ENCODE data around the gene KPRP.
A peak's percentile ranks its signal among the peaks of the same experiment; 100 is the strongest.

The KPRP gene

DNA sequence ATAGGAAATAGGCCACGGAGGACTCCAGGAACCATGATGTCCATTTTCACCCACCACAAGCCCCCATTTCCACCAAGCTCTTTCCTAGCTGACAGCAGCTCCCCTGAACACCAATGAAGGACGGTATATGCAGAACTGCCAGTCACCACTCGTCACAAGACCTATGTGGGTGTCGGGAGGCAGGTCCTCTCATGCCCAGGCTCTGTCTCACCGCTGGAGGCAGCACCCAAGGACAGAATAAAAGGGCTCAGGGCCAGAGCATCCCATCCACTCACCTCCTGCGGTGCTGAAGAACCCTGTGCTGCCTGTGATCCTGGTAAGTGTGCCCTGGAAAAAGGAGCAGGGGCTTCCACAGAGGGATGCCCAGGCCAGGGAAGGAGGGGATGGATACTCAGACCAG lies 17.1 kb downstream of the KPRP start, which contains the start of gene LCE1F:
TSS of gene LCE1F (plus strand) at position 266 of the 400 bp plus-strand sequence. CDS start 1,232 bp downstream, outside the sequence.
- DNase-seq: no peak

DNA sequence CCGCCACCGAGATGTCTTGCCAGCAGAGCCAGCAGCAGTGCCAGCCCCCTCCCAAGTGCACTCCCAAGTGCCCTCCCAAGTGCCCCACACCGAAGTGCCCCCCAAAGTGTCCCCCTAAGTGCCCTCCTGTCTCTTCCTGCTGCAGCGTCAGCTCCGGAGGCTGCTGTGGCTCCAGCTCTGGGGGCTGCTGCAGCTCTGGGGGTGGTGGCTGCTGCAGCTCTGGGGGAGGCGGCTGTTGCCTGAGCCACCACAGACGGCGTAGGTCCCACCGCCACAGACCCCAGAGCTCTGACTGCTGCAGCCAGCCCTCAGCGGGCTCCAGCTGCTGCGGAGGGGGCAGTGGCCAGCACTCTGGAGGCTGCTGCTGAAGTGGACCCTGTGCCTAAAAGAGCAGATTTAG lies 18.5 kb downstream of the KPRP start:
- DNase-seq: no peak

DNA sequence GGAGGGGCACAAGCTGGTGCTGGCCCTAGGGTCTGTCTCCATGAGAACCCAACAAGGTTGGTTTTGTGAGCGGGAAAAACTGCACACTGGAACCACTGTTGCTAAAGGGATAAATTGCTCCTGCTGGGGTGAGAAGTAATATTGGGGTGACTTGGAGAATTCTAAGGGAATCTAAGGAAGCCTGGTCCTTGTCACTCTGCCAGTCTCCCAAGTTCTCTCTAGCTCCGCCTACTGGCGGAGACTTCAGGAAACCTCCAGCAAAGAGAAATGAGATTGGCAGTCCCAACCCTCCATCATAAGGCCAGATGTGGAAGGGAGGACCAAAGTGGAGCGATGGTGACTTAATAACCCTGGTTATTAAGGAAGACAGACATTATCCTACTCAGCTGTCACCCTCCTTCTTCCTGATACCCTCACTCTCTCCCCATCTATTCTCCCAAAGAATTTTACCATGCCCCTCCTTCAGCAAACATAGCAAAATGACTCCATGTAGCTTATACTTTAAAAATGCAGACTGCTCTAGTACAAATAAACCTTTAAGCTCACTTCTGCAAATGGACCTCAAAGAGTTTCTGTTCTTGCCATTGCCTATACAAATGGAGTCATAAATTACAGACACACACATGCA lies 19.8 kb downstream of the KPRP start:
- DNase-seq: peak; percentile 12

- no peak for DNase-seq
These were observed 25.3 kb downstream of the KPRP start for GRCh38 chr1:152783095-152783494.

- no peak for DNase-seq
These were observed 28.3 kb downstream of the KPRP start, which contains the start of gene LCE1E for GRCh38 chr1:152786077-152786476. TSS of gene LCE1E (plus strand) at chr1:152786257. CDS start at chr1:152787300, 1,043 bp downstream.

DNA sequence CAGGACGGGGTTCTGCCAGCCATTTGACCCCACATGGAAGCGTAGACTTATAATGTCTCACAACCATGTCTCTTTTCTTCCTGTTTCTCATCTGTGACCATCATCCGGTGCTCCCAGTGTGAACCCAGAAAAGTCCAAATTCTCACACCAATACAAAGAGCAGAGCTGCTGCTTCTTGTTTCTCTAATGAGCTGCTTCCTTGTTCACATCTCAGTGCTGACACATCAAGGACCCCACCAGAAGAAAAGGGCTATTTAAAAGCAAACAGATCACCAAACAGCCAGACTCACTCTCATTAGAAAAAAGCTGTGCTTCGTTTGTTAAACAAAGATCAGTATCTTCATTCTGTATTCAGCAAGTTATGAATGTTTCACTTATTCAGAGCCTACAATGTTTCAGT lies 37.9 kb downstream of the KPRP start:
- no peak for DNase-seq

GRCh38 chr1:152796421-152796820 lies 38.6 kb downstream of the KPRP start, which contains the start of gene LCE1D:
TSS of gene LCE1D (plus strand) at chr1:152796721. CDS start at chr1:152797795, 1,074 bp downstream.
- DNase-seq: no peak

- DNase-seq: no peak
These were observed 43.5 kb downstream of the KPRP start for GRCh38 chr1:152801333-152801732.

DNA sequence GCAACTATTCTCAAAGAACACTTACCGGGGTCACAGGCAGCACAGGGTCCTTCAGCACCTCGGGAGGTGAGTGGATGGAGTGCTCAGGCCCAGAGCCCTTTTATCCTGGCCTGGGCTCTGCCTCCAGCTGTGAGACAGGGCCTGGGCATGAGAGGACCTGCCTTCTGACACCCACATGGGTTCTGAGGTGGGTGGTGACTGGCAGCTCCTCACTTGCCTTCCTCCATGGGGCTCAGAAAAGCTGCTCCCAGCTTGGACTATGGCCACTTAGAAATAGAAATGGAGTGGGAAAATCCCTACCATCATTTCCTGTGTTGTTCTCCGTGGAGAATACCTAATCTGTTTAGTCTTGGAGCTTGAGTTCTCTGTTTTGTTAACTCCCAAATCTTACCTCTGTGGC lies 48.8 kb downstream of the KPRP start, which contains the start of gene LCE1C:
TSS of gene LCE1C (minus strand) at position 76 of the 400 bp plus-strand sequence. CDS start 1,173 bp downstream, outside the sequence.
- DNase-seq: no peak

GRCh38 chr1:152811050-152811449 lies 53.2 kb downstream of the KPRP start:
- no peak for DNase-seq
